ENCODE measurements around the gene CELF6.

DNA sequence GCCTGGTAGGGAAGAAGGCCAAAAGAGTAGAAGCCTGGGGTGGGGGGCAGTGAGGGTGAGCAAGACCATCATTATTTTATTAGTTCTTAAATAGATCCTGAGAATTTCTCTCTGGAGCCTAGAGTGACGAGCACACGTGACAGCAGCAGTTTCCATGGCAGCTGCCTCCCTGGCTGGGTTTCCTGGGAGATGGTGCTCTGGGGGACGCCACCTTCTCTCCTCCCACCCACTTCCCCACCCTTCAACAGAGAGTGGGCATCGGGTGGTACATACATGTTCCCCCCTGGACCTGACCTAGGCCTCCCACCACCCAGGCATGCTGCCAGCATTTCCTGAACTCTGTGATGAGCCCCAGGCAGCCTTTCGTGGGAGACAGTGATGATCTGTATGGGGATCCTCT is 12.9 kb downstream of the CELF6 start:
- TF ChIP-seq, protein P1, sequence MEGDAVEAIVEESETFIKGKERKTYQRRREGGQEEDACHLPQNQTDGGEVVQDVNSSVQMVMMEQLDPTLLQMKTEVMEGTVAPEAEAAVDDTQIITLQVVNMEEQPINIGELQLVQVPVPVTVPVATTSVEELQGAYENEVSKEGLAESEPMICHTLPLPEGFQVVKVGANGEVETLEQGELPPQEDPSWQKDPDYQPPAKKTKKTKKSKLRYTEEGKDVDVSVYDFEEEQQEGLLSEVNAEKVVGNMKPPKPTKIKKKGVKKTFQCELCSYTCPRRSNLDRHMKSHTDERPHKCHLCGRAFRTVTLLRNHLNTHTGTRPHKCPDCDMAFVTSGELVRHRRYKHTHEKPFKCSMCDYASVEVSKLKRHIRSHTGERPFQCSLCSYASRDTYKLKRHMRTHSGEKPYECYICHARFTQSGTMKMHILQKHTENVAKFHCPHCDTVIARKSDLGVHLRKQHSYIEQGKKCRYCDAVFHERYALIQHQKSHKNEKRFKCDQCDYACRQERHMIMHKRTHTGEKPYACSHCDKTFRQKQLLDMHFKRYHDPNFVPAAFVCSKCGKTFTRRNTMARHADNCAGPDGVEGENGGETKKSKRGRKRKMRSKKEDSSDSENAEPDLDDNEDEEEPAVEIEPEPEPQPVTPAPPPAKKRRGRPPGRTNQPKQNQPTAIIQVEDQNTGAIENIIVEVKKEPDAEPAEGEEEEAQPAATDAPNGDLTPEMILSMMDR (conservative IDR thresholded peaks at IDR 0.05 in 1 of 2, IDR thresholded peaks at IDR 0.05 in 1 of 2; ENCODE audit: low read depth in 1 of 2, low read length in 2 of 2) = no peak
- no peak for TF ChIP-seq EZH2 (IDR thresholded peaks at IDR 0.05; ENCODE audit: low read length, missing control alignments)
